Measurements from ENCODE around the gene NCK2. TPM values are rescaled to one million over a fixed set of nuclear protein-coding genes. Genes with fewer than 3 reads are reported as not detected.
A peak's percentile ranks its signal among the peaks of the same experiment; 100 is the strongest.

NCK2 gene
- total and polyA plus RNA-seq, 10 of the 15 experiments (the other 5 are each of a cell fraction or from before 2014, with no cell fraction given) = 1.2 to 30.9 (median 14.1) TPM

DNA sequence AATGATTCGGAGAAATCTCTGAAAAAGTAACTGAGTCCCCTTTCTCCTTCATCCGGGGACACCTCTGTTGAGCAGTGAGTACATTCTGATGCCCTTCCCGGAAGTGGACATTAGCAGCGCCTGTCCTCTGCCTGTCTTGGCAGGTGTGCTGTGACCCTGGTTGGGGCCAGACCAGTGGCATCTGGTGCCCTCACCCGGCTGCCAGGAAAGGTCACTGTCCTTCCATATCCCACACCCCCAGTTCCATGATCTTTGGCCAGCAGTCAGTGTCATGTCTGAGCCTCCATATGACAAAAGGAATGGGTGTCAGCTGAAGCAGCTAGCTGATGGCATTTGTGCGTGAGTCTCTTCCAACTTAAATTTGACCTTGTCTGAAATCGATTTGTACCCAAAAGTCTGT lies 128.1 kb downstream of the NCK2 start:
- Histone ChIP-seq H3K27me3 (replicated peaks in 1 of 2; ENCODE audit: control insufficient read depth in 2 of 2, insufficient read depth in 2 of 2, low read length in 1 of 2) (no peaks in the 10 kb centered on the region), H3K9ac (ENCODE audit: control insufficient read depth, insufficient read depth, low read length) (no peak overlapping the region), H3K4me2 (ENCODE audit: control insufficient read depth, insufficient read depth) (peak overlapping the region; percentile 58), H3K9me3 (replicated peaks; ENCODE audit: control insufficient read depth, insufficient read depth, low read length) (no peaks in the 10 kb centered on the region; the same call in 2 of the 3 replicates), H3K4me3 (no peak overlapping the region), H3K27ac (ENCODE audit: control insufficient read depth, insufficient read depth) (peak overlapping the region; percentile 63), H3K4me1 (ENCODE audit: control insufficient read depth, insufficient read depth, low read length) (peaks cover 27% of the 10 kb centered on the region), H3K36me3 (ENCODE audit: control insufficient read depth in 2 of 2, insufficient read depth in 2 of 2, low read length in 1 of 2) (peaks cover 0 to 5% of the 10 kb centered on the region in 2 experiments), H3K79me2 (ENCODE audit: control insufficient read depth, insufficient read depth, low read length) (peaks cover 16% of the 10 kb centered on the region), H4K20me1 (ENCODE audit: control insufficient read depth, insufficient read depth) (no peaks in the 10 kb centered on the region), H2AFZ (ENCODE audit: control insufficient read depth, low read depth, low read length) (no peak overlapping the region)
- SMC1A ChIA-PET (ENCODE audit: uncharacterized antibody, unreplicated experiment) = interaction anchor here (0.9 to 2.9 kb wide), 2 partner anchors 22 to 119 kb away, joined by 3 to 16 read pairs; no protein-coding TSS in a partner anchor
- POLR2A ChIA-PET = interaction anchor here (0.6 to 1.6 kb wide), 3 partner anchors 69 to 75 kb away, joined by 3 to 5 read pairs (median 3); no protein-coding TSS in a partner anchor
- no peak for DNase-seq (ENCODE audit: low read depth, low spot score)
- BruUV-seq (replicated peaks) = no TSS peak
- in situ Hi-C loops (cut with MboI) = no loop called here
- peak; percentile 27 for FAIRE-seq
- RAD21 ChIA-PET (ENCODE audit: unreplicated experiment) = interaction anchor here (1.8 to 2.6 kb wide), 4 partner anchors 51 to 126 kb away, joined by 5 to 16 read pairs (median 10); no protein-coding TSS in a partner anchor
- ATAC-seq = no peak
- 46% methylated on average over 7 of the region's 7 CpGs for WGBS (ENCODE audit: insufficient coverage, insufficient replicate concordance, low lambda C conversion rate, missing lambda C conversion rate)
- 0 out of 2 replicates have a peak, but pooled peaks have one; percentile 5 for TF ChIP-seq MTA3 (IDR thresholded peaks at IDR 0.05; ENCODE audit: borderline replicate concordance, low read length)
- no peak for TF ChIP-seq CBX5 (IDR thresholded peaks at IDR 0.05; ENCODE audit: low read depth)
- CTCF ChIA-PET = no interaction called here
- intact Hi-C loops (cut with micrococcal nuclease; ENCODE audit: unreplicated experiment) = loop anchor here (5.0 kb wide), 2 partner anchors 76 to 126 kb away; no protein-coding TSS in a partner anchor

DNA sequence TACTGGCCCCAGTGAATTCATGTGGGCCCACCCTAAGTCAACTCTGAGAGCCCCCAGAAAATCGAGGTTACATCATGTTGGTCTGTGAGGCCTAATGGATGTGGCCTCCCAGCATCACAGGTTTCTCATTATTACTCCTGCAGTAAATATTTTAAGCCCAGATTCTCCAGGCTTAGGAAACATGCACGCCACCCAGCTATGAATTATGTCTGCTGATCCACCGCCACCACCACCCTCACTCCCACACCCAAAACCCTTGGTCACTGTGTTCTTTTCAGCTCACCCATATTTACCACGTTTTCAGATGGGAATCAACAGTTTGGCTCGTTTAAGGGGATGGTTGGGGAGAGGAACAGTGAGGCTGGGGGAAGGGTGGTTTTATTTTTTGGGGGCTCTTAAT lies 128.6 kb downstream of the NCK2 start:
- ChIA-PET RAD21 (ENCODE audit: unreplicated experiment) (interaction anchor here (1.8 to 2.6 kb wide), 4 partner anchors 51 to 127 kb away, joined by 5 to 16 read pairs (median 10); no protein-coding TSS in a partner anchor), POLR2A (interaction anchor here (0.6 to 1.6 kb wide), 3 partner anchors 70 to 75 kb away, joined by 3 to 5 read pairs (median 3); no protein-coding TSS in a partner anchor), CTCF (no interaction called here), SMC1A (ENCODE audit: uncharacterized antibody, unreplicated experiment) (interaction anchor here (0.9 to 2.9 kb wide), 3 partner anchors 10 to 119 kb away, joined by 3 to 16 read pairs (median 7); no protein-coding TSS in a partner anchor)
- intact Hi-C loops (cut with micrococcal nuclease; ENCODE audit: unreplicated experiment) = loop anchor here (5.0 kb wide), 2 partner anchors 76 to 126 kb away; no protein-coding TSS in a partner anchor
- DNase-seq (ENCODE audit: low read depth, low spot score) = no peak
- no peak; the same call in 1 of the 2 replicates for TF ChIP-seq MEF2A (IDR thresholded peaks at IDR 0.05; ENCODE audit: insufficient read depth, low read depth, low read length)
- 0 out of 2 replicates have a peak, but pooled peaks have one; percentile 25 for TF ChIP-seq CREM (IDR thresholded peaks at IDR 0.05; ENCODE audit: low read depth)
- TF ChIP-seq, protein P1, sequence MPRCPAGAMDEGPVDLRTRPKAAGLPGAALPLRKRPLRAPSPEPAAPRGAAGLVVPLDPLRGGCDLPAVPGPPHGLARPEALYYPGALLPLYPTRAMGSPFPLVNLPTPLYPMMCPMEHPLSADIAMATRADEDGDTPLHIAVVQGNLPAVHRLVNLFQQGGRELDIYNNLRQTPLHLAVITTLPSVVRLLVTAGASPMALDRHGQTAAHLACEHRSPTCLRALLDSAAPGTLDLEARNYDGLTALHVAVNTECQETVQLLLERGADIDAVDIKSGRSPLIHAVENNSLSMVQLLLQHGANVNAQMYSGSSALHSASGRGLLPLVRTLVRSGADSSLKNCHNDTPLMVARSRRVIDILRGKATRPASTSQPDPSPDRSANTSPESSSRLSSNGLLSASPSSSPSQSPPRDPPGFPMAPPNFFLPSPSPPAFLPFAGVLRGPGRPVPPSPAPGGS (IDR thresholded peaks at IDR 0.05; ENCODE audit: borderline replicate concordance, insufficient read depth, low read depth, low read length, poor library complexity, severe bottlenecking) = peak; percentile 46
- TF ChIP-seq RUNX3 (IDR thresholded peaks at IDR 0.05; ENCODE audit: low read length) = peak; percentile 52
- H3K27ac ChIP-seq (ENCODE audit: control insufficient read depth, insufficient read depth) = peak overlapping the region; percentile 63
- peak; percentile 13 for FAIRE-seq
- H3K4me3 ChIP-seq = no peak overlapping the region
- WGBS (ENCODE audit: insufficient coverage, insufficient replicate concordance, low lambda C conversion rate, missing lambda C conversion rate) = under 1% methylated on average over 5 of the region's 5 CpGs
- no TSS peak for BruUV-seq (replicated peaks)
- H3K9ac ChIP-seq (ENCODE audit: control insufficient read depth, insufficient read depth, low read length) = peak overlapping the region; percentile 42; the same call in 1 of the 2 replicates
- no peak overlapping the region for H2AFZ ChIP-seq (ENCODE audit: control insufficient read depth, low read depth, low read length)
- H3K36me3 ChIP-seq (ENCODE audit: control insufficient read depth in 2 of 2, insufficient read depth in 2 of 2, low read length in 1 of 2) = peaks cover 0 to 5% of the 10 kb centered on the region in 2 experiments
- H3K4me1 ChIP-seq (ENCODE audit: control insufficient read depth, insufficient read depth, low read length) = peaks cover 27% of the 10 kb centered on the region
- peaks cover under 1% of the 10 kb centered on the region; the same call in 1 of the 3 replicates for H3K9me3 ChIP-seq (replicated peaks; ENCODE audit: control insufficient read depth, insufficient read depth, low read length)
- in situ Hi-C loops (cut with MboI) = no loop called here
- peak overlapping the region; percentile 58 for H3K4me2 ChIP-seq (ENCODE audit: control insufficient read depth, insufficient read depth)
- H3K27me3 ChIP-seq (replicated peaks in 1 of 2; ENCODE audit: control insufficient read depth in 2 of 2, insufficient read depth in 2 of 2, low read length in 1 of 2) = no peaks in the 10 kb centered on the region
- no peaks in the 10 kb centered on the region for H4K20me1 ChIP-seq (ENCODE audit: control insufficient read depth, insufficient read depth)
- peaks cover 15% of the 10 kb centered on the region for H3K79me2 ChIP-seq (ENCODE audit: control insufficient read depth, insufficient read depth, low read length)
- ATAC-seq = peak; percentile 19

Data from GM12878 (cell line).